Activated naive CD8-positive, alpha-beta T cell treated with anti-CD3 and anti-CD28 coated beads, Interleukin-2, amount 10 ng/mL, durations not matched to agents 7 days and 5 days (primary cell): Measurements from ENCODE around the gene CNTN6. TPM values are rescaled to one million over a fixed set of nuclear protein-coding genes. Genes with fewer than 3 reads are reported as not detected.

ENCODE experiments used
- ATAC-seq: fragments of 150-1000 bp; cut with Tn5 transposase; one replicate; pipeline ENCODE4 v1.10.0; 2021; ENCODE audit warnings: low read depth, moderate library complexity
- POLR2A ChIA-PET: fragments of 350-600 bp; sonication (Branson Sonifier 250); formaldehyde crosslinking; loops from one replicate; lab custom pipeline; 2021; ENCODE audit warnings: antibody characterized with exemption; lab: Charles Lee
- DNase-seq: peaks from one replicate; pipeline ENCODE4 v3.0.0; 2021
- H3K27ac Mint-ChIP-seq: one replicate; pipeline ENCODE4 v1.8.0; 2022; ENCODE audit warnings: mild to moderate bottlenecking, mixed read lengths
- H3K27me3 Mint-ChIP-seq: one replicate; pipeline ENCODE4 v1.8.0; 2022; ENCODE audit warnings: mild to moderate bottlenecking, moderate library complexity, mixed read lengths
- H3K36me3 Mint-ChIP-seq: one replicate; pipeline ENCODE4 v1.8.0; 2021; ENCODE audit warnings: mild to moderate bottlenecking, mixed read lengths
- H3K4me1 Mint-ChIP-seq: one replicate; pipeline ENCODE4 v1.8.0; 2021; ENCODE audit warnings: mixed read lengths
- H3K4me3 Mint-ChIP-seq: one replicate; pipeline ENCODE4 v1.8.0; 2022; ENCODE audit warnings: mild to moderate bottlenecking, moderate library complexity, mixed read lengths
- H3K9me3 Mint-ChIP-seq: one replicate; pipeline ENCODE4 v1.8.0; 2021; ENCODE audit warnings: mixed read lengths
- total RNA-seq, 2 experiments: library from RNA; stranded (reverse); gene quantifications; one replicate each; pipeline ENCODE4 v1.2.3, GENCODE V29; 2021

CNTN6 gene
- total RNA-seq, 2 experiments from 2014 or later = not detected

DNA sequence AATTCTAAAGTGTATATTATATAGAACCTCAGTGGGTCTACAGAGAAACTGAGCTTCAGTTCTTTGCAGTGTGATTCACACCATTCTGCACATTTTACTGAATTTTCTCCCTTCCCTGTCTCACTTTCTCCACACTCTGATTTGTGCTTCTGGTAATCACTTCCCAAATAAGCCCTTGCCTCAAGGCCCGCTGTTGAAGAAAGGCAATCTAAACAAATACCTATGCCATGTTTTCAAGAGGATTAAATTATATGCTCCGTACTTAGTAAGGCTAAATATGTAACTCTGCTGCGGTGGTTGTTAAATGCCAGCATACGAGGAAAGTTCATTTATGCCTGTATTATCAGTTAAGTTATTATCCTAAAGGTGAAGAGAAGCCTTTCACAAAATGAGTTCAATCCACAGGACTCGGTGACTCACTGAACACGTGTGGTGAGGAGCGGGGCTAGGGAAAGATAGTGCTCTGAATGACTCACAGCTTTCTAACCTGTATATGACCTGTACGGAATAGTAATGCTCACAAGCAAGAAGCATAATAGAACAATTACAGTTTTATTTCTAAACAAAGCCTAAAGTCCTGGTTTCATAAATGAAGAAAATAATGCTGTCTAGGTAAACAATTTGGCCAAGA is 25.1 kb downstream of the CNTN6 start:
- DNase-seq (no peak), ATAC-seq (no peak)
- H3K27ac Mint-ChIP-seq = no peak overlapping the region
- H3K4me1 Mint-ChIP-seq = no peaks in the 10 kb centered on the region
- H3K9me3 Mint-ChIP-seq = no peaks in the 10 kb centered on the region
- POLR2A ChIA-PET = no interaction called here
- H3K4me3 Mint-ChIP-seq = no peak overlapping the region
- H3K36me3 Mint-ChIP-seq = no peaks in the 10 kb centered on the region
- H3K27me3 Mint-ChIP-seq = no peaks in the 10 kb centered on the region

DNA sequence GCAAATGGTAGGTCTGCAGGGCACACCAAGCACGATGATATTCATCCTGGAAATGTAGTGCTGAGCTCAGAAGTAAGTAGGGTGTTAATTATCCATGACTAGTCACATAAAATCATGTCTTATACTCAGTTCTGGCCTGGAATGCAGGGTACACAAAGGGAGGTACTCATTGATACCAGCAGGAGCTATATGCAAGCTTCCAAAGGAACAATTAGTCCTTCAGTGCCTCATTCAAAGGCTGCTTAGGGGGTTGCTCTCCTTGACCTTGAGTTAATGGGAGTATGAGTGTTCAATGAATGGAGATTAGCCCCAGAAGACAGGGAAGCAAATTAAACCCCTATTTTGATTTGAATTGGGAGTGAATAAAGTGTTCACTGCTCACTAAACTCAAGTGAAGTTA is 38.3 kb downstream of the CNTN6 start:
- POLR2A ChIA-PET = no interaction called here
- no peak overlapping the region for H3K27ac Mint-ChIP-seq
- no peaks in the 10 kb centered on the region for H3K27me3 Mint-ChIP-seq
- no peaks in the 10 kb centered on the region for H3K4me1 Mint-ChIP-seq
- no peaks in the 10 kb centered on the region for H3K9me3 Mint-ChIP-seq
- no peak overlapping the region for H3K4me3 Mint-ChIP-seq
- no peaks in the 10 kb centered on the region for H3K36me3 Mint-ChIP-seq
- DNase-seq (no peak), ATAC-seq (no peak)

DNA sequence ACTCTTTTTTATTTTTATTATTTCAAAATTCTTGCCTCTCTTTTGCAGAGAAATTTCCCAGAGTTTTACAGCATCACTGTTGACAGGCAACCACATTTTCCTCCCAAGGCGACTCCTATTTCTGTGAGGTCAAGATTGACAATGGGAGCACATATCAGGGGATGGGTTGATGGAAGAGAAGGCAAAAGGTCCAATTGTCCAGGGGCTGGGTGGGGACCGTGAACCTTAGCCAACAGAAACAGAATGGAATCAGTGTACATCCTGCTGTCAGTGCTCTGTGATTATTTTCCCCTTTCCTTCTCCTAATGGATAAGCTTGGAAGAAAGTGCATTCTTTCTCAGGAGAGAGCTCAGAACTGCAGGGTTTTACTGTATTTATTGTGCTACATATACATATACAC is 42.4 kb downstream of the CNTN6 start:
- Mint-ChIP-seq H3K27ac (no peak overlapping the region), H3K27me3 (no peaks in the 10 kb centered on the region), H3K9me3 (no peaks in the 10 kb centered on the region), H3K4me1 (no peaks in the 10 kb centered on the region), H3K36me3 (no peaks in the 10 kb centered on the region), H3K4me3 (no peak overlapping the region)
- ATAC-seq (no peak), DNase-seq (no peak)
- POLR2A ChIA-PET = no interaction called here

DNA sequence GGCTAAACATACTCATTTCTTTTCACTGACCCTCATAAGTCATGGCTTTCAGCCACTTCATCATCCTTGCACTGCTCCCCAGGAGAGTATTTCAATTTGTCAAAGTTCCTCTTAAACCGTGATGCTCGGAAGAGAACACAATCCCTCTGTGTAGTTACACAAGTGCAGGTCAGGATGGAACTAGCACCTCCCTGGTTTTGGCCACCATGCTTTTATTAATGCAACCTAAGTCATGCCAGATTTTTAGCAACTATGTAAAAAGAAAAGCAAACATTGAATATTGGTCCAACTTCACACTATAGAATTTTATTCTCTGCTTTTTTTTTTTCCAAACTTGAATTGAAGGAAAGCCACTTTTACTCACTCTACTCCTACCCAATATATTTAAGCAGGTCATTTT is 45.2 kb downstream of the CNTN6 start:
- Mint-ChIP-seq H3K9me3 (peaks cover 3% of the 10 kb centered on the region), H3K4me3 (no peak overlapping the region), H3K4me1 (no peaks in the 10 kb centered on the region), H3K27ac (no peak overlapping the region), H3K27me3 (no peaks in the 10 kb centered on the region), H3K36me3 (no peaks in the 10 kb centered on the region)
- POLR2A ChIA-PET = no interaction called here
- DNase-seq (no peak), ATAC-seq (no peak)

DNA sequence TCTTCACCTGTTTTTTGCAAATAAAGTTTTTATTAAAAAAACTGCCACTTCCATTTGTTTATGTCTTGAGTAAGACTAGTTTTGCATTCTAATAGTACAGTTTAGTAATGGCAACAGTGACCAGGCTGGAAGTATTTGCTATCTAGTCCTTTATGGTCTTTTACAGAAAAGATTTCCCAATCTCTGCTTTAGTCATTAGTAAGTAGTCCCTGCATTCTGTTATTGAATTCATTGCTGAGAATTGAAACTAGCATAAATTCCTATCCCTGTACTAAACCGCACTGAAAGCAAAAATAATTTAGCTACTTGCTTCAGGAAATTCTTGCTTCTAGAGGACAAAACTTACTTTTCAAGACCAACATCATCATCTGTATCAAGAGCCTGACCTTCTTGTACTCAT is 46.2 kb downstream of the CNTN6 start:
- Mint-ChIP-seq H3K36me3 (no peaks in the 10 kb centered on the region), H3K27ac (no peak overlapping the region), H3K4me3 (no peak overlapping the region), H3K9me3 (peaks cover 3% of the 10 kb centered on the region), H3K4me1 (no peaks in the 10 kb centered on the region), H3K27me3 (no peaks in the 10 kb centered on the region)
- DNase-seq (no peak), ATAC-seq (no peak)
- POLR2A ChIA-PET = no interaction called here

GRCh38 chr3:1147326-1147725 is 54.5 kb downstream of the CNTN6 start:
- no peaks in the 10 kb centered on the region for H3K9me3 Mint-ChIP-seq
- POLR2A ChIA-PET = no interaction called here
- H3K4me1 Mint-ChIP-seq = no peaks in the 10 kb centered on the region
- H3K27me3 Mint-ChIP-seq = no peaks in the 10 kb centered on the region
- H3K4me3 Mint-ChIP-seq = no peak overlapping the region
- no peaks in the 10 kb centered on the region for H3K36me3 Mint-ChIP-seq
- DNase-seq (no peak), ATAC-seq (no peak)
- no peak overlapping the region for H3K27ac Mint-ChIP-seq

- H3K4me1 Mint-ChIP-seq = no peaks in the 10 kb centered on the region
- H3K9me3 Mint-ChIP-seq = no peaks in the 10 kb centered on the region
- DNase-seq = no peak
- H3K27ac Mint-ChIP-seq = no peak overlapping the region
- no peak overlapping the region for H3K4me3 Mint-ChIP-seq
- no peaks in the 10 kb centered on the region for H3K27me3 Mint-ChIP-seq
- POLR2A ChIA-PET = no interaction called here
- H3K36me3 Mint-ChIP-seq = no peaks in the 10 kb centered on the region
- no peak for ATAC-seq
Measured at GRCh38 chr3:1147819-1148218, 55.0 kb downstream of the CNTN6 start.

GRCh38 chr3:1164101-1164500 is 71.3 kb downstream of the CNTN6 start:
- H3K4me1 Mint-ChIP-seq = no peaks in the 10 kb centered on the region
- no peak for DNase-seq

GRCh38 chr3:1171320-1171719 is 78.5 kb downstream of the CNTN6 start:
- POLR2A ChIA-PET = no interaction called here
- Mint-ChIP-seq H3K4me3 (no peak overlapping the region), H3K27me3 (no peaks in the 10 kb centered on the region), H3K27ac (no peak overlapping the region), H3K36me3 (no peaks in the 10 kb centered on the region), H3K9me3 (peaks cover 6% of the 10 kb centered on the region), H3K4me1 (no peaks in the 10 kb centered on the region)
- ATAC-seq = no peak
- DNase-seq = no peak

More at GRCh38 chr3:1164101-1164500, 71.3 kb downstream of the CNTN6 start:
- H3K9me3 Mint-ChIP-seq = peaks cover 2% of the 10 kb centered on the region
- H3K27ac Mint-ChIP-seq = no peak overlapping the region
- no peak for ATAC-seq
- POLR2A ChIA-PET = no interaction called here
- no peaks in the 10 kb centered on the region for H3K27me3 Mint-ChIP-seq
- no peak overlapping the region for H3K4me3 Mint-ChIP-seq
- H3K36me3 Mint-ChIP-seq = no peaks in the 10 kb centered on the region

GRCh38 chr3:1172644-1173043 is 79.8 kb downstream of the CNTN6 start:
- POLR2A ChIA-PET = no interaction called here
- DNase-seq = no peak
- Mint-ChIP-seq H3K36me3 (no peaks in the 10 kb centered on the region), H3K27ac (no peak overlapping the region), H3K27me3 (no peaks in the 10 kb centered on the region), H3K9me3 (peaks cover 5% of the 10 kb centered on the region), H3K4me3 (no peak overlapping the region), H3K4me1 (no peaks in the 10 kb centered on the region)
- ATAC-seq = no peak

DNA sequence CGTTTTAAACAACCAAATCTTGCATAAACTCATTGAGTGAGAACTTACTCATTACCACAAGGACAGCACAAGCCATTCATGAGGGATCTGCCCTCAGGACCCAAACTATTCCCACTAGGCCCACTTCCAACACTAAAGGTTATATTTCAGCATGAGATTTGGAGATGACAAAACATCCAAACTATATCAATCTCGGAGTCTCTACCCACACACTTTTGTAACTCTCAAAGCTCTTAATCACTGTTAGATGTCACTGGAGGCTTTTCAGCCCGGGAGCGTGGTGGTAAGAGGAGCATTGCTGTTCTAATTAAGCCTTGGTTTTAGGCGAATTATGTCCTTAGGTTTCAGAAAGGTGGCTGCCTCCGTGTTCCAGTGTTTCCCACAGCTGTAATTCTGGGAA is 86.3 kb downstream of the CNTN6 start:
- POLR2A ChIA-PET = no interaction called here
- ATAC-seq = no peak
- H3K9me3 Mint-ChIP-seq = peaks cover 5% of the 10 kb centered on the region

GRCh38 chr3:1183320-1184048 is 90.7 kb downstream of the CNTN6 start:
- Mint-ChIP-seq H3K36me3 (no peaks in the 10 kb centered on the region), H3K27me3 (no peaks in the 10 kb centered on the region), H3K4me3 (no peak overlapping the region), H3K9me3 (no peaks in the 10 kb centered on the region), H3K4me1 (no peaks in the 10 kb centered on the region), H3K27ac (no peak overlapping the region)
- ATAC-seq (no peak), DNase-seq (no peak)
- POLR2A ChIA-PET = no interaction called here

More for the DNA sequence above, 86.3 kb downstream of the CNTN6 start:
- H3K27me3 Mint-ChIP-seq = no peaks in the 10 kb centered on the region
- H3K36me3 Mint-ChIP-seq = no peaks in the 10 kb centered on the region
- no peaks in the 10 kb centered on the region for H3K4me1 Mint-ChIP-seq
- H3K27ac Mint-ChIP-seq = no peak overlapping the region
- no peak for DNase-seq
- no peak overlapping the region for H3K4me3 Mint-ChIP-seq

DNA sequence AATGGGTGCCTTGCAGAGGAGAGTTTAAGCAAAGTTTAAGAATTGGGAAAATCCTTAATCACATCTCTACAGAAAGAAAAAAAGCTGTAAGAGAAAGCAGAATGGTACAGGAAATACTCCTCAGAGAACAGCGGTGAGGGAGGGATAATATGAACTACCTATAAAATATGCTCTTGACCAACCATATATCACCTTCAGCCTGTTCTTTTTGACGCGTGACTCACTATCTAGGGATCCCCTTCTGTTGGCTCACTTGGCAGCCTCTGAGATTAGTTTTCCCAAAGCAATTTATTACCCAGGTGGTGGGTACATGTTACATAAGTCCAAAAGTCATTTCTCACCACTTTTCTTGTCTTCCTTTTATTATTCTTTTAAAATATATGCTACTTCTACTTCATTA is 97.7 kb downstream of the CNTN6 start:
- no peak overlapping the region for H3K4me3 Mint-ChIP-seq
- no peak overlapping the region for H3K27ac Mint-ChIP-seq
- POLR2A ChIA-PET = no interaction called here
- H3K4me1 Mint-ChIP-seq = no peaks in the 10 kb centered on the region
- no peak for DNase-seq
- no peaks in the 10 kb centered on the region for H3K27me3 Mint-ChIP-seq
- H3K36me3 Mint-ChIP-seq = no peaks in the 10 kb centered on the region
- no peaks in the 10 kb centered on the region for H3K9me3 Mint-ChIP-seq
- ATAC-seq = no peak

DNA sequence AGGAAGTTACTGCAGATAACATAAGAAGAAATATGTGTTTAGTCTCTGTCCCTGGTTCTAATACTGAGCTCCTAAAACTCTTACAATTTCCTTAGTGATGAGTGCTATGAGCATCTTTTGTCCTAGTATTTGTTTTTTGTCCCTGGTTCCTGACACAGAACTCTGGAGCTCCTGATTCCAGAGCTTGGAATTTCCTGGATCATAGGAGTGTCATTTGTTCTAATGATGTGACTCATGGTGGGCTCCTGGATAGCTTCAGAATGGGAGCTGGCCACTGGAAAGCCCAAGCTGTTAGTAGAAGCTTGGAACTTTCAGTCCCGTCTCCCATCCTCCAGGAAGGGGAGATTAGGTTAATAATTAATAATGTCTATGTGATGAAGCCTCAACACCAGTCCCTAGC is 98.2 kb downstream of the CNTN6 start:
- no peak overlapping the region for H3K27ac Mint-ChIP-seq
- no peaks in the 10 kb centered on the region for H3K27me3 Mint-ChIP-seq
- POLR2A ChIA-PET = no interaction called here
- H3K36me3 Mint-ChIP-seq = no peaks in the 10 kb centered on the region
- no peak overlapping the region for H3K4me3 Mint-ChIP-seq
- H3K4me1 Mint-ChIP-seq = no peaks in the 10 kb centered on the region
- no peak for ATAC-seq
- H3K9me3 Mint-ChIP-seq = no peaks in the 10 kb centered on the region
- DNase-seq = no peak
